GM12873 (cell line): ENCODE measurements around the gene NPC1.

Experiments
- TF ChIP-seq, protein P1 (sequence below): IDR thresholded peaks from 2 replicates; pipeline ENCODE4 v1.5.1; 2012; ENCODE audit warnings: low read depth, mild to moderate bottlenecking, moderate library complexity, low read length, control low read depth; ENCODE audit not compliant: insufficient read depth; ENCODE audit errors: missing control alignments

The NPC1 gene

GRCh38 chr18:23541349-23542093 lies 44.8 kb downstream of the NPC1 start:
- TF ChIP-seq, protein P1, sequence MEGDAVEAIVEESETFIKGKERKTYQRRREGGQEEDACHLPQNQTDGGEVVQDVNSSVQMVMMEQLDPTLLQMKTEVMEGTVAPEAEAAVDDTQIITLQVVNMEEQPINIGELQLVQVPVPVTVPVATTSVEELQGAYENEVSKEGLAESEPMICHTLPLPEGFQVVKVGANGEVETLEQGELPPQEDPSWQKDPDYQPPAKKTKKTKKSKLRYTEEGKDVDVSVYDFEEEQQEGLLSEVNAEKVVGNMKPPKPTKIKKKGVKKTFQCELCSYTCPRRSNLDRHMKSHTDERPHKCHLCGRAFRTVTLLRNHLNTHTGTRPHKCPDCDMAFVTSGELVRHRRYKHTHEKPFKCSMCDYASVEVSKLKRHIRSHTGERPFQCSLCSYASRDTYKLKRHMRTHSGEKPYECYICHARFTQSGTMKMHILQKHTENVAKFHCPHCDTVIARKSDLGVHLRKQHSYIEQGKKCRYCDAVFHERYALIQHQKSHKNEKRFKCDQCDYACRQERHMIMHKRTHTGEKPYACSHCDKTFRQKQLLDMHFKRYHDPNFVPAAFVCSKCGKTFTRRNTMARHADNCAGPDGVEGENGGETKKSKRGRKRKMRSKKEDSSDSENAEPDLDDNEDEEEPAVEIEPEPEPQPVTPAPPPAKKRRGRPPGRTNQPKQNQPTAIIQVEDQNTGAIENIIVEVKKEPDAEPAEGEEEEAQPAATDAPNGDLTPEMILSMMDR: no peak

- TF ChIP-seq, protein P1: no peak
Measured at GRCh38 chr18:23540867-23541266, 45.4 kb downstream of the NPC1 start.

- TF ChIP-seq, protein P1: no peak
Measured at GRCh38 chr18:23539911-23540525, 46.3 kb downstream of the NPC1 start.

- TF ChIP-seq, protein P1: no peak
Measured at GRCh38 chr18:23539296-23539695, 47.0 kb downstream of the NPC1 start.

DNA sequence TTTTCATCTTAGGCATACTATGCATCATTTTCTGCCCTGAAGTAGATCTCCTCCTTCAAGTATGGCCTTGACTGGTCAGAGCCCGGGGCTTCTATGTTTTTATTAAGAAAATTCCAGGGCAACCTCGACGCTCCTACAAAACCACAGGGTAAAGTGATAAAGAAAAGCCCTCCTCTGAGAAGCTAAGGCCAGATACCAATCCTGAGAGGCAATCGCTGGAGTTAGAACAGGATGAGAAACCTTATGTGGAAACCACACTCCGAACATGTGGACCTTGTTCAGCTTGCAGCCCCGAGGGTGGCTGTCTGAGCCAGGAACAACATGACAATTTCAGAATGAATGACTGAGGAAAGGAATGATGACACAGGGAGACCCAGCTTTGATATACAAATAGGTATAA lies 47.4 kb downstream of the NPC1 start:
- TF ChIP-seq, protein P1: no peak

DNA sequence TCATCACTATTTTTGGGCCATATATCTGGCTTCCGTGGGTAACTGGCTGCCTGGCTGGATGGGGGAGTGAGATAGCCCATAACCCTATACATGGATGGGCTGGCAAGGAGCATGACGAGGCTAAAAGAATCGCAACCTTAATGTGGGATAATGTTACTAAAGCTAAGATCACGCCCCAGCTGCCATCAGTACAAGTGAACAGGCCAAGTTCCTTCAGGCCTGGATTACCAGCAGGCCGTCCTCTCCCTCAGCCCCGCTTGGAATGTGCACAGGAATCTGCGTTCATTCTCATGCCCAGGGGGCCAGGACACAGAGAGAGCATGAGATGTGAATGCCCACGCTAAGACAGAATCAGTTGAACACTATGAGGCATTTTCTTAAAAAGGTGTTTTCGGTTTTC lies 48.3 kb downstream of the NPC1 start:
- TF ChIP-seq, protein P1: no peak

DNA sequence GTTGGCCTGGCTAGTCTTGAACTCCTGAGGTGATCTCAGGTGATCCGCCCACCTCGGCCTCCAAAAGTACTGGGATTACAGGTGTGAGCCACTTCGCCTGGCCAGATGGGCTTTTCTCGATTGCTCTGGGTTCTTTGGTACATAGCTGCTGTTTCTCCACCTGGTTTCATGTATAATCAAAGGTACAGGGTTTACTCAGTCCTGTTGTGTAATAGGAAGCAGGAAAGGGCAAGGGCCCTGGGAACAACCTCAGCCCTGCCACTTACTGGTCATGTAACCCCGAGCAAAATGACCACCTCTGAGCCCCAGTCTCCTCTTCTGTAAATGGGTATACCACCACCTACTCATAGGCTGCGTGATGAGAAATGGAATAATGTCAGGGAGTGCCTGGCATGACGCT lies 49.0 kb downstream of the NPC1 start:
- TF ChIP-seq, protein P1: no peak
